WTC11 (cell line): ENCODE results near the gene UNC119B. TPM values are rescaled to one million over a fixed set of nuclear protein-coding genes. Genes with fewer than 3 reads are reported as not detected.

ENCODE experiments used
- ATAC-seq: fragments of 200-7000 bp; cut with Tn5 transposase; 2 replicates; pipeline ENCODE4 v1.10.0; 2021; ENCODE audit warnings: mild to moderate bottlenecking, moderate library complexity
- CTCF ChIA-PET: fragments of 300-600 bp; sonication (Branson Sonifier 250); formaldehyde crosslinking; loops from one replicate; lab custom pipeline; 2021; ENCODE audit warnings: antibody characterized with exemption; lab: Charles Lee
- POLR2A ChIA-PET: fragments of 350-600 bp; sonication (Branson Sonifier 250); formaldehyde crosslinking; loops from one replicate; lab custom pipeline; 2021; ENCODE audit warnings: antibody characterized with exemption; lab: Charles Lee
- DNase-seq: peaks from one replicate; pipeline ENCODE4 v3.0.0; 2021; ENCODE audit warnings: low spot score
- H3K27ac Mint-ChIP-seq: 2 replicates; pipeline ENCODE4 v1.8.0; 2021; ENCODE audit warnings: mixed read lengths
- H3K27me3 Mint-ChIP-seq: 2 replicates; pipeline ENCODE4 v1.8.0; 2021; ENCODE audit warnings: low read depth, mild to moderate bottlenecking, moderate library complexity, mixed read lengths
- H3K36me3 Mint-ChIP-seq: 2 replicates; pipeline ENCODE4 v1.8.0; 2021; ENCODE audit warnings: mixed read lengths
- H3K4me1 Mint-ChIP-seq: 2 replicates; pipeline ENCODE4 v1.8.0; 2022; ENCODE audit warnings: mixed read lengths
- H3K4me3 Mint-ChIP-seq: 2 replicates; pipeline ENCODE4 v1.8.0; 2021; ENCODE audit warnings: mild to moderate bottlenecking, moderate library complexity, mixed read lengths
- H3K9me3 Mint-ChIP-seq: 2 replicates; pipeline ENCODE4 v1.8.0; 2021; ENCODE audit warnings: mixed read lengths
- EMX1 ChIP-seq: fragments of 250-450 bp; sonication (Bioruptor Pico); IDR thresholded peaks from 2 replicates; pipeline ENCODE4 v1.8.0; 2021; ENCODE audit warnings: mild to moderate bottlenecking
- ERG ChIP-seq: fragments of 250-450 bp; sonication (Bioruptor Pico); IDR thresholded peaks from 2 replicates; pipeline ENCODE4 v1.8.0; 2021; ENCODE audit warnings: mild to moderate bottlenecking
- GRHL2 ChIP-seq: fragments of 250-450 bp; sonication (Bioruptor Pico); IDR thresholded peaks from 2 replicates; pipeline ENCODE4 v1.8.0; 2022; ENCODE audit warnings: mild to moderate bottlenecking, moderate library complexity; ENCODE audit not compliant: insufficient replicate concordance, severe bottlenecking
- MAX ChIP-seq: sonication (generic); formaldehyde crosslinking; IDR thresholded peaks from 2 replicates; pipeline ENCODE4 v1.8.0; 2022; ENCODE audit warnings: mild to moderate bottlenecking, missing genetic modification reagents
- MYBL2 ChIP-seq: sonication (generic); formaldehyde crosslinking; IDR thresholded peaks from 2 replicates; pipeline ENCODE4 v1.8.1; 2023; ENCODE audit warnings: mild to moderate bottlenecking, moderate library complexity, missing genetic modification reagents
- NFE2L1 ChIP-seq: sonication (generic); formaldehyde crosslinking; IDR thresholded peaks from 2 replicates; pipeline ENCODE4 v1.8.1; 2023; ENCODE audit warnings: missing genetic modification reagents
- NFYB ChIP-seq: sonication (generic); formaldehyde crosslinking; conservative IDR thresholded peaks from 2 replicates; pipeline ENCODE4 v1.8.0; 2022; ENCODE audit warnings: low read depth, missing genetic modification reagents
- OVOL2 ChIP-seq: fragments of 250-450 bp; sonication (Bioruptor Pico); IDR thresholded peaks from 2 replicates; pipeline ENCODE4 v1.9.0; 2021; ENCODE audit warnings: mild to moderate bottlenecking, borderline replicate concordance
- SMAD3 ChIP-seq: sonication (generic); formaldehyde crosslinking; IDR thresholded peaks from 2 replicates; pipeline ENCODE4 v1.8.0; 2022; ENCODE audit warnings: missing genetic modification reagents, mild to moderate bottlenecking, borderline replicate concordance
- SP1 ChIP-seq: sonication (generic); formaldehyde crosslinking; conservative IDR thresholded peaks from 2 replicates; pipeline ENCODE4 v1.8.1; 2022; ENCODE audit warnings: missing genetic modification reagents
- TEAD1 ChIP-seq: sonication (generic); formaldehyde crosslinking; IDR thresholded peaks from 2 replicates; pipeline ENCODE4 v1.8.0; 2022; ENCODE audit warnings: mild to moderate bottlenecking, missing genetic modification reagents
- TP53 ChIP-seq: sonication (generic); formaldehyde crosslinking; IDR thresholded peaks from 2 replicates; pipeline ENCODE4 v1.8.1; 2023; ENCODE audit warnings: mild to moderate bottlenecking, missing genetic modification reagents
- ZMAT4 ChIP-seq: fragments of 250-450 bp; sonication (Bioruptor Pico); IDR thresholded peaks from 2 replicates; pipeline ENCODE4 v1.9.0; 2021; ENCODE audit warnings: mild to moderate bottlenecking
- ZNF425 ChIP-seq: fragments of 250-450 bp; sonication (Bioruptor Pico); conservative IDR thresholded peaks from 2 replicates; pipeline ENCODE4 v1.9.0; 2021; ENCODE audit warnings: mild to moderate bottlenecking
- ZNF532 ChIP-seq: fragments of 250-450 bp; sonication (Bioruptor Pico); IDR thresholded peaks from 2 replicates; pipeline ENCODE4 v1.9.0; 2021; ENCODE audit warnings: mild to moderate bottlenecking, borderline replicate concordance
- ZSCAN18 ChIP-seq: fragments of 250-450 bp; sonication (Bioruptor Pico); IDR thresholded peaks from 2 replicates; pipeline ENCODE4 v2.1.2; 2022; ENCODE audit warnings: mild to moderate bottlenecking, moderate library complexity
- total RNA-seq: library from RNA; stranded (reverse); gene quantifications from 3 replicates; pipeline ENCODE4 v1.2.3, GENCODE V29; 2021

Gene UNC119B
- total RNA-seq, 1 experiment from 2014 or later: 53.3 TPM

GRCh38 chr12:120690978-120691377 is 19.3 kb upstream of the UNC119B start:
- ATAC-seq: no peak
- POLR2A ChIA-PET: no interaction called here

GRCh38 chr12:120692524-120693033 is 17.7 kb upstream of the UNC119B start:
- peaks cover 36% of the 10 kb centered on the region for H3K36me3 Mint-ChIP-seq
- no peak for DNase-seq
- TF ChIP-seq TP53 (CRISPR knock-in tag) (no peak), ZMAT4 (CRISPR knock-in tag) (no peak), ZNF425 (CRISPR knock-in tag) (no peak), EMX1 (CRISPR knock-in tag) (no peak), SP1 (CRISPR knock-in tag) (no peak), SMAD3 (no peak), ERG (CRISPR knock-in tag) (no peak), MYBL2 (no peak), ZNF532 (CRISPR knock-in tag) (no peak), NFE2L1 (CRISPR knock-in tag) (no peak), TEAD1 (CRISPR knock-in tag) (no peak), NFYB (CRISPR knock-in tag) (no peak), MAX (CRISPR knock-in tag) (no peak), OVOL2 (CRISPR knock-in tag) (no peak), GRHL2 (CRISPR knock-in tag) (no peak)
- ChIA-PET CTCF (interaction anchor here (0.7 to 1.3 kb wide), 4 partner anchors 43 to 109 kb away, joined by 3 to 7 read pairs (median 3); no protein-coding TSS in a partner anchor), POLR2A (no interaction called here)
- peaks cover 69% of the 10 kb centered on the region for H3K4me1 Mint-ChIP-seq
- peak overlapping the region; percentile 95 for H3K27ac Mint-ChIP-seq
- H3K4me3 Mint-ChIP-seq: peak overlapping the region; percentile 16
- no peak for ATAC-seq
- H3K27me3 Mint-ChIP-seq: no peaks in the 10 kb centered on the region
- H3K9me3 Mint-ChIP-seq: no peaks in the 10 kb centered on the region

More at GRCh38 chr12:120690978-120691377, 19.3 kb upstream of the UNC119B start:
- Mint-ChIP-seq H3K9me3 (no peaks in the 10 kb centered on the region), H3K27ac (peak overlapping the region; percentile 85; the same call in 1 of the 2 replicates), H3K4me3 (0 out of 2 replicates have a peak overlapping the region, but pooled peaks have one; percentile 21), H3K4me1 (peaks cover 69% of the 10 kb centered on the region), H3K27me3 (no peaks in the 10 kb centered on the region), H3K36me3 (peaks cover 20% of the 10 kb centered on the region)
- no peak for TF ChIP-seq ZSCAN18
- CTCF ChIA-PET: interaction anchor here (3.6 kb wide), 1 partner anchor 42 kb away, joined by 24 read pairs; no protein-coding TSS in a partner anchor
- no peak for DNase-seq
